GM21619 (cell line): Measurements from ENCODE around the gene SH2D4B.
"Not testable (repeated sequence)": the region's sequence is repeated elsewhere in the genome, so short reads cannot be mapped to it uniquely, and the experiment has no call there.

Experiments used
- ATAC-seq: cut with Tn5 transposase; IDR thresholded peaks from one replicate; pipeline ENCODE4 v1.9.1; 2021; ENCODE audit not compliant: unreplicated experiment

Gene SH2D4B

GRCh38 chr10:80523773-80524172 is 13.9 kb upstream of the SH2D4B start:
- ATAC-seq, result no peak

- no peak for ATAC-seq
Observed at GRCh38 chr10:80524190-80524909, 13.4 kb upstream of the SH2D4B start.

- no peak for ATAC-seq
Observed at GRCh38 chr10:80526218-80526617, 11.5 kb upstream of the SH2D4B start.

GRCh38 chr10:80526742-80527141 is 11.0 kb upstream of the SH2D4B start:
- no peak for ATAC-seq

- ATAC-seq, result no peak
Observed at GRCh38 chr10:80528185-80528700, 9.5 kb upstream of the SH2D4B start.

- ATAC-seq, result no peak
Observed at GRCh38 chr10:80528901-80529300, 8.8 kb upstream of the SH2D4B start.

- ATAC-seq, result no peak
Observed at GRCh38 chr10:80529604-80530003, 8.1 kb upstream of the SH2D4B start.

GRCh38 chr10:80530251-80530650 is 7.5 kb upstream of the SH2D4B start:
- ATAC-seq, result no peak

- ATAC-seq, result no peak
Observed at GRCh38 chr10:80530816-80531215, 6.9 kb upstream of the SH2D4B start.

- ATAC-seq, result no peak
Observed at GRCh38 chr10:80532571-80532970, 5.1 kb upstream of the SH2D4B start.

GRCh38 chr10:80534059-80534458 is 3.6 kb upstream of the SH2D4B start:
- not testable (repeated sequence) for ATAC-seq

GRCh38 chr10:80534646-80535045 is 3.1 kb upstream of the SH2D4B start:
- ATAC-seq, result not testable (repeated sequence)

- peak; percentile 75 for ATAC-seq
Observed at GRCh38 chr10:80535671-80536360, 1.9 kb upstream of the SH2D4B start.

- ATAC-seq, result no peak
Observed at GRCh38 chr10:80536361-80536835, 1.3 kb upstream of the SH2D4B start.

GRCh38 chr10:80537086-80537735 is 491 bp upstream of the SH2D4B start:
- no peak for ATAC-seq

- no peak for ATAC-seq
Observed at GRCh38 chr10:80538481-80539185, 931 bp downstream of the SH2D4B start.

- ATAC-seq, result no peak
Observed at GRCh38 chr10:80539421-80540031, 1.8 kb downstream of the SH2D4B start.

- ATAC-seq, result no peak
Observed at GRCh38 chr10:80540136-80540535, 2.4 kb downstream of the SH2D4B start.

GRCh38 chr10:80540618-80540980 is 2.9 kb downstream of the SH2D4B start:
- no peak for ATAC-seq

GRCh38 chr10:80540981-80541750 is 3.5 kb downstream of the SH2D4B start:
- ATAC-seq, result peak; percentile 61
